ENCODE results near the gene RARG.

GRCh38 chr12:53230108-53230845, 1.7 kb downstream of the RARG start:
- TF ChIP-seq CTCF (IDR thresholded peaks at IDR 0.05; ENCODE audit: control extremely low read depth in 1 of 3, insufficient read depth in 1 of 3, low read depth in 1 of 3, low read length in 3 of 3) (no peak), TAF7 (optimal IDR thresholded peaks at IDR 0.05; ENCODE audit: borderline replicate concordance, low read depth, low read length) (no peak), RAD21 (IDR thresholded peaks at IDR 0.05 in 1 of 2, conservative IDR thresholded peaks at IDR 0.05 in 1 of 2; ENCODE audit: low read depth in 2 of 2, low read length in 2 of 2) (no peak), EZH2 (IDR thresholded peaks at IDR 0.05; ENCODE audit: low read depth, low read length, severe bottlenecking) (no peak), SAP30 (IDR thresholded peaks at IDR 0.05; ENCODE audit: insufficient read depth, insufficient replicate concordance, low read length) (no peak), ZNF274 (IDR thresholded peaks at IDR 0.05; ENCODE audit: borderline replicate concordance, extremely low read depth, low read length) (no peak), MAX (IDR thresholded peaks at IDR 0.05) (no peak), NRF1 (IDR thresholded peaks at IDR 0.05; ENCODE audit: low read depth, low read length) (no peak), CHD2 (IDR thresholded peaks at IDR 0.05; ENCODE audit: low read length) (no peak), POLR2AphosphoS5 (IDR thresholded peaks at IDR 0.05; ENCODE audit: low read depth, low read length) (no peak), KDM4A (IDR thresholded peaks at IDR 0.05; ENCODE audit: low read depth, low read length, severe bottlenecking) (no peak)
